GM23248 (cell line): Measurements from ENCODE around the gene LRRC1.

Experiments used
- EZH2 ChIP-seq: fragments of 200-600 bp; sonication (generic); IDR thresholded peaks from 2 replicates; pipeline ENCODE4 v1.6.1; 2018; ENCODE audit warnings: antibody characterized with exemption, mild to moderate bottlenecking; ENCODE audit not compliant: insufficient read depth, poor library complexity, severe bottlenecking
- EZH2phosphoT487 ChIP-seq: fragments of 200-600 bp; sonication (generic); IDR thresholded peaks from 2 replicates; pipeline ENCODE4 v1.6.1; 2018; ENCODE audit warnings: antibody characterized with exemption, moderate library complexity, mild to moderate bottlenecking, low read depth; ENCODE audit not compliant: insufficient read depth

- no peak for TF ChIP-seq EZH2
- TF ChIP-seq EZH2phosphoT487, result no peak
These were observed 62.7 kb downstream of the LRRC1 start for GRCh38 chr6:53857318-53858094.
